ENCODE results near the gene TNPO1. TPM values are rescaled to one million over a fixed set of nuclear protein-coding genes. Genes with fewer than 3 reads are reported as not detected.

Gene TNPO1
- total RNA-seq, 1 experiment from 2014 or later = 148 TPM

- Mint-ChIP-seq H3K36me3 (ENCODE audit: insufficient read depth, unreplicated experiment) (peaks cover 76% of the 10 kb centered on the region), H3K9me3 (ENCODE audit: unreplicated experiment) (no peaks in the 10 kb centered on the region), H3K27ac (ENCODE audit: unreplicated experiment) (no peak overlapping the region), H3K27me3 (ENCODE audit: insufficient read depth, unreplicated experiment) (no peaks in the 10 kb centered on the region), H3K4me1 (ENCODE audit: low read depth, unreplicated experiment) (peaks cover 7% of the 10 kb centered on the region), H3K4me3 (ENCODE audit: unreplicated experiment) (no peak overlapping the region)
- no peaks in the 10 kb centered on the region for H3K27me3 ChIP-seq (replicated peaks; ENCODE audit: control insufficient read depth, insufficient read depth, low read length)
- intact Hi-C loops (cut with micrococcal nuclease; ENCODE audit: unreplicated experiment) = no loop called here
- TF ChIP-seq CTCF (IDR thresholded peaks at IDR 0.05; ENCODE audit: insufficient read depth in 1 of 2, low read depth in 1 of 2, low read length in 1 of 2, severe bottlenecking in 1 of 2, unreplicated experiment in 1 of 2) = no peak
- no peak for DNase-seq
- CTCF ChIA-PET = no interaction called here
- H3K9me3 ChIP-seq = no peaks in the 10 kb centered on the region
- H3K4me3 ChIP-seq (ENCODE audit: low read depth, low read length) = no peak overlapping the region
- POLR2A ChIA-PET = no interaction called here
- no peaks in the 10 kb centered on the region; the same call in 1 of the 2 replicates for H3K4me1 ChIP-seq
- no TSS peak for BruUV-seq (replicated peaks)
- peaks cover 4% of the 10 kb centered on the region for H3K36me3 ChIP-seq (ENCODE audit: control insufficient read depth, insufficient read depth, low read length)
Measured at GRCh38 chr5:72852356-72852755, 35.9 kb downstream of the TNPO1 start.

- H3K9me3 Mint-ChIP-seq (ENCODE audit: unreplicated experiment) = no peaks in the 10 kb centered on the region
- TF ChIP-seq CTCF (IDR thresholded peaks at IDR 0.05; ENCODE audit: insufficient read depth in 1 of 2, low read depth in 1 of 2, low read length in 1 of 2, severe bottlenecking in 1 of 2, unreplicated experiment in 1 of 2) = no peak
- ChIA-PET POLR2A (no interaction called here), CTCF (no interaction called here)
- H3K4me1 Mint-ChIP-seq (ENCODE audit: low read depth, unreplicated experiment) = peaks cover 7% of the 10 kb centered on the region
- H3K27ac Mint-ChIP-seq (ENCODE audit: unreplicated experiment) = no peak overlapping the region
- intact Hi-C loops (cut with micrococcal nuclease; ENCODE audit: unreplicated experiment) = no loop called here
- DNase-seq = no peak
- no peaks in the 10 kb centered on the region for H3K27me3 Mint-ChIP-seq (ENCODE audit: insufficient read depth, unreplicated experiment)
- no peaks in the 10 kb centered on the region; the same call in 1 of the 2 replicates for H3K4me1 ChIP-seq
- no peaks in the 10 kb centered on the region for H3K9me3 ChIP-seq
- no peak overlapping the region for H3K4me3 ChIP-seq (ENCODE audit: low read depth, low read length)
- H3K36me3 Mint-ChIP-seq (ENCODE audit: insufficient read depth, unreplicated experiment) = peaks cover 81% of the 10 kb centered on the region
- H3K36me3 ChIP-seq (ENCODE audit: control insufficient read depth, insufficient read depth, low read length) = peaks cover 4% of the 10 kb centered on the region
- H3K27me3 ChIP-seq (replicated peaks; ENCODE audit: control insufficient read depth, insufficient read depth, low read length) = no peaks in the 10 kb centered on the region
- BruUV-seq (replicated peaks) = no TSS peak
- no peak overlapping the region for H3K4me3 Mint-ChIP-seq (ENCODE audit: unreplicated experiment)
Measured at GRCh38 chr5:72854419-72854818, 38.0 kb downstream of the TNPO1 start.

- ChIA-PET CTCF (no interaction called here), POLR2A (no interaction called here)
- H3K27ac Mint-ChIP-seq (ENCODE audit: unreplicated experiment) = no peak overlapping the region
- H3K4me1 Mint-ChIP-seq (ENCODE audit: low read depth, unreplicated experiment) = no peaks in the 10 kb centered on the region
- H3K9me3 Mint-ChIP-seq (ENCODE audit: unreplicated experiment) = no peaks in the 10 kb centered on the region
- Histone ChIP-seq H3K9me3 (no peaks in the 10 kb centered on the region), H3K4me3 (ENCODE audit: low read depth, low read length) (no peak overlapping the region), H3K4me1 (no peaks in the 10 kb centered on the region), H3K27me3 (replicated peaks; ENCODE audit: control insufficient read depth, insufficient read depth, low read length) (no peaks in the 10 kb centered on the region), H3K36me3 (ENCODE audit: control insufficient read depth, insufficient read depth, low read length) (peaks cover 4% of the 10 kb centered on the region)
- H3K27me3 Mint-ChIP-seq (ENCODE audit: insufficient read depth, unreplicated experiment) = no peaks in the 10 kb centered on the region
- TF ChIP-seq CTCF (IDR thresholded peaks at IDR 0.05; ENCODE audit: insufficient read depth in 1 of 2, low read depth in 1 of 2, low read length in 1 of 2, severe bottlenecking in 1 of 2, unreplicated experiment in 1 of 2) = no peak
- no peak for DNase-seq
- no TSS peak for BruUV-seq (replicated peaks)
- intact Hi-C loops (cut with micrococcal nuclease; ENCODE audit: unreplicated experiment) = no loop called here
- no peak overlapping the region for H3K4me3 Mint-ChIP-seq (ENCODE audit: unreplicated experiment)
- peaks cover 78% of the 10 kb centered on the region for H3K36me3 Mint-ChIP-seq (ENCODE audit: insufficient read depth, unreplicated experiment)
Measured at GRCh38 chr5:72855821-72856220, 39.4 kb downstream of the TNPO1 start.
